Hindlimb muscle (tissue), 1 donor: Measurements from ENCODE around the gene UPF3B. TPM values are rescaled to one million over a fixed set of nuclear protein-coding genes. Genes with fewer than 3 reads are reported as not detected.
"Not testable (repeated sequence)": the region's sequence is repeated elsewhere in the genome, so short reads cannot be mapped to it uniquely, and the experiment has no call there.

Experiments used
- DNase-seq: peaks from one replicate; pipeline ENCODE4 v3.0.0-alpha.2; 2013
- polyA plus RNA-seq: library from polyadenylated mRNA; unstranded; fragments of 120-200 nt; gene quantifications from one replicate; pipeline ENCODE4 v1.2.1, GENCODE V29; 2013; ENCODE audit not compliant: insufficient read length

The UPF3B gene
- polyA plus RNA-seq: 14.6 TPM

GRCh38 chrX:119852382-119853353, at the start of gene UPF3B:
UPF3B (minus strand) TSS chrX:119852963; CDS start chrX:119852928, 35 bp downstream.
- DNase-seq: peak; percentile 86

GRCh38 chrX:119900976-119901375, 48.2 kb upstream of the UPF3B start:
- DNase-seq: no peak

- no peak for DNase-seq
These were observed 46.4 kb upstream of the UPF3B start for GRCh38 chrX:119899125-119899524.

GRCh38 chrX:119895843-119896326, 43.1 kb upstream of the UPF3B start, which contains the start of gene AKAP14:
AKAP14 (plus strand) TSS chrX:119895893; CDS start chrX:119903224, 7,331 bp downstream.
- DNase-seq: no peak

- not testable (repeated sequence) for DNase-seq
These were observed 39.4 kb upstream of the UPF3B start for GRCh38 chrX:119891961-119892692.

- not testable (repeated sequence) for DNase-seq
These were observed 37.9 kb upstream of the UPF3B start for GRCh38 chrX:119890626-119891025.

- peak; percentile 11 for DNase-seq
These were observed 35.1 kb upstream of the UPF3B start for GRCh38 chrX:119887721-119888425.

- DNase-seq: no peak
These were observed 33.0 kb upstream of the UPF3B start for GRCh38 chrX:119885554-119886428.

GRCh38 chrX:119880552-119881437, 28.0 kb upstream of the UPF3B start:
- DNase-seq: peak; percentile 16

- no peak for DNase-seq
These were observed 27.3 kb upstream of the UPF3B start for GRCh38 chrX:119880076-119880475.

GRCh38 chrX:119878740-119879139, 26.0 kb upstream of the UPF3B start:
- DNase-seq: no peak

- DNase-seq: peak; percentile 83
These were observed 19.0 kb upstream of the UPF3B start, which contains the start of the genes NDUFA1 and RNF113A for GRCh38 chrX:119871599-119872395. NDUFA1 (plus strand) TSS chrX:119871832; CDS start chrX:119871912, 80 bp downstream. RNF113A (minus strand) TSS chrX:119871733; CDS start chrX:119871613, 120 bp downstream.

GRCh38 chrX:119871245-119871598, 18.5 kb upstream of the UPF3B start:
- DNase-seq: no peak

GRCh38 chrX:119870626-119871131, 17.9 kb upstream of the UPF3B start:
- peak; percentile 26 for DNase-seq

- no peak for DNase-seq
These were observed 681 bp upstream of the UPF3B start for GRCh38 chrX:119853444-119853843.

- no peak for DNase-seq
These were observed 18.9 kb downstream of the UPF3B start for GRCh38 chrX:119833905-119834304.

- DNase-seq: no peak
These were observed 24.3 kb downstream of the UPF3B start for GRCh38 chrX:119828446-119828845.

GRCh38 chrX:119826399-119826959, 26.3 kb downstream of the UPF3B start:
- DNase-seq: no peak

- not testable (repeated sequence) for DNase-seq
These were observed 28.5 kb downstream of the UPF3B start for GRCh38 chrX:119824221-119824620.
